SU-DHL-6 (cell line): Measurements from ENCODE around the gene PPP3CA.

Experiments used
- H2AFZ ChIP-seq: fragments of 200-600 bp; sonication (generic); 2 replicates; pipeline ENCODE4 v1.6.1; 2014; ENCODE audit warnings: low read depth, mild to moderate bottlenecking, moderate library complexity, mixed read lengths, antibody characterized with exemption, low read length; ENCODE audit not compliant: severe bottlenecking
- H3F3A ChIP-seq: fragments of 200-600 bp; shearing (Covaris generic); 2 replicates; pipeline ENCODE4 v1.6.0; 2016; ENCODE audit warnings: antibody characterized with exemption, mild to moderate bottlenecking; ENCODE audit not compliant: insufficient read depth
- H3K27ac ChIP-seq: fragments of 200-600 bp; sonication (generic); 2 replicates; pipeline ENCODE4 v1.5.1; 2016; ENCODE audit warnings: low read depth, mild to moderate bottlenecking, low read length, moderate library complexity, mixed read lengths
- H3K27me3 ChIP-seq: fragments of 200-600 bp; sonication (generic), shearing (Covaris generic); 2 replicates; pipeline ENCODE4 v1.6.0; 2014; ENCODE audit warnings: mild to moderate bottlenecking, low read length
- H3K36me3 ChIP-seq: fragments of 200-600 bp; sonication (generic); 2 replicates; pipeline ENCODE4 v1.6.1; 2014; ENCODE audit warnings: mild to moderate bottlenecking, low read length, mixed read lengths
- H3K4me2 ChIP-seq: fragments of 300-600, 200-600 bp; shearing (Covaris generic), sonication (generic); 2 replicates; pipeline ENCODE4 v1.6.0; 2014; ENCODE audit warnings: low read length, low read depth, mild to moderate bottlenecking; ENCODE audit not compliant: poor library complexity, severe bottlenecking
- H3K4me3 ChIP-seq: fragments of 200-600 bp; sonication (generic); 2 replicates; pipeline ENCODE4 v1.5.1; 2014; ENCODE audit warnings: antibody characterized with exemption, low read length, mild to moderate bottlenecking, mixed read lengths; ENCODE audit not compliant: insufficient read depth, poor library complexity, severe bottlenecking
- H3K79me2 ChIP-seq: fragments of 200-600 bp; sonication (generic); 2 replicates; pipeline ENCODE4 v1.6.1; 2014; ENCODE audit warnings: mild to moderate bottlenecking, low read length, moderate library complexity; ENCODE audit not compliant: insufficient read depth
- H3K9ac ChIP-seq: fragments of 200-600 bp; sonication (generic); 2 replicates; pipeline ENCODE4 v1.7.0; 2014; ENCODE audit warnings: mild to moderate bottlenecking, low read length
- H3K9me2 ChIP-seq: fragments of 200-600 bp; sonication (generic); replicated peaks from 2 replicates; pipeline ENCODE4 v1.6.1; 2014; ENCODE audit warnings: low read length; ENCODE audit not compliant: insufficient read depth
- H3K9me3 ChIP-seq: fragments of 200-600 bp; sonication (generic); 2 replicates; pipeline ENCODE4 v1.6.1; 2014; ENCODE audit warnings: low read length, mixed read lengths; ENCODE audit not compliant: insufficient read depth
- H4K20me1 ChIP-seq: fragments of 200-600 bp; sonication (generic); 2 replicates; pipeline ENCODE4 v1.6.1; 2014; ENCODE audit warnings: low read depth, mild to moderate bottlenecking, antibody characterized with exemption, low read length, moderate library complexity, mixed read lengths
- EZH2phosphoT487 ChIP-seq: fragments of 200-600 bp; sonication (generic), shearing (Covaris generic); conservative IDR thresholded peaks from 2 replicates; pipeline ENCODE4 v1.6.1; 2018; ENCODE audit warnings: mild to moderate bottlenecking, antibody characterized with exemption, low read length, moderate library complexity, mixed read lengths
- TF ChIP-seq, protein P1 (sequence below): fragments of 200-600 bp; sonication (generic); IDR thresholded peaks from one replicate; pipeline ENCODE4 v1.5.1; 2017; ENCODE audit warnings: antibody characterized with exemption, mild to moderate bottlenecking, low read length, moderate library complexity; ENCODE audit not compliant: insufficient read depth, poor library complexity, severe bottlenecking

PPP3CA gene

DNA sequence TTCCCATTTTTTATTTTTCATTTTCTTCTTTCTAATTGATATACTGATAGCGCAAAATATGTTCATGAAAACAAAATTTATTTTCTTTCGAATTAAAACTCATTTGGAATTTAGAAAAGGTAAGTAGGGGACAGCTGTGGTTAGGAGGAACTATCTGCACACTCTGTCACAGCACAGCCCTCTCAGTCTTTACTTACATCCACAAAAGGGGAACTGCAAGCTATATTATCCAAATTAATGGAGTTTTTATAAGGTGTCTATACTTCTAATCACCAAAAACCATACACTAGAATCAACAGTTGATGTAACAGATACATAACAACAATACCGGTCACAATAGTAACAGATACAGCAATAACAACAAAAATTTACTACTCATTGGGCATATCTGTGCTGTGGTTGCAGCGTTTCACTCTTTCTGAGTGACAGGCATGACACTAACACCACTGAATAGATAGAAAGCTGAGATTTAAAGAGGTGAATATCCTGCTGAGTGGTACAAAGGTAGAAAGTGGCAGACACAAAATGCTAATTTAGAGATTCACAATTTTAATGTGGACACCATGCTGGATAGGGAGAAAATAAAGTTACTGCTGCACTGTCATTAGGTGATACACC, 160.7 kb downstream of the PPP3CA start:
- Histone ChIP-seq H3K4me3 (no peak overlapping the region), H3K9ac (no peak overlapping the region), H3K9me3 (no peaks in the 10 kb centered on the region), H3K27ac (no peak overlapping the region), H3K4me2 (no peak overlapping the region), H3K79me2 (no peaks in the 10 kb centered on the region), H3K36me3 (no peaks in the 10 kb centered on the region), H3K27me3 (no peaks in the 10 kb centered on the region), H2AFZ (no peak overlapping the region), H3F3A (no peaks in the 10 kb centered on the region), H4K20me1 (no peaks in the 10 kb centered on the region), H3K9me2 (no peaks in the 10 kb centered on the region)
- TF ChIP-seq, protein P1, sequence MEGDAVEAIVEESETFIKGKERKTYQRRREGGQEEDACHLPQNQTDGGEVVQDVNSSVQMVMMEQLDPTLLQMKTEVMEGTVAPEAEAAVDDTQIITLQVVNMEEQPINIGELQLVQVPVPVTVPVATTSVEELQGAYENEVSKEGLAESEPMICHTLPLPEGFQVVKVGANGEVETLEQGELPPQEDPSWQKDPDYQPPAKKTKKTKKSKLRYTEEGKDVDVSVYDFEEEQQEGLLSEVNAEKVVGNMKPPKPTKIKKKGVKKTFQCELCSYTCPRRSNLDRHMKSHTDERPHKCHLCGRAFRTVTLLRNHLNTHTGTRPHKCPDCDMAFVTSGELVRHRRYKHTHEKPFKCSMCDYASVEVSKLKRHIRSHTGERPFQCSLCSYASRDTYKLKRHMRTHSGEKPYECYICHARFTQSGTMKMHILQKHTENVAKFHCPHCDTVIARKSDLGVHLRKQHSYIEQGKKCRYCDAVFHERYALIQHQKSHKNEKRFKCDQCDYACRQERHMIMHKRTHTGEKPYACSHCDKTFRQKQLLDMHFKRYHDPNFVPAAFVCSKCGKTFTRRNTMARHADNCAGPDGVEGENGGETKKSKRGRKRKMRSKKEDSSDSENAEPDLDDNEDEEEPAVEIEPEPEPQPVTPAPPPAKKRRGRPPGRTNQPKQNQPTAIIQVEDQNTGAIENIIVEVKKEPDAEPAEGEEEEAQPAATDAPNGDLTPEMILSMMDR: no peak
- TF ChIP-seq EZH2phosphoT487: no peak

DNA sequence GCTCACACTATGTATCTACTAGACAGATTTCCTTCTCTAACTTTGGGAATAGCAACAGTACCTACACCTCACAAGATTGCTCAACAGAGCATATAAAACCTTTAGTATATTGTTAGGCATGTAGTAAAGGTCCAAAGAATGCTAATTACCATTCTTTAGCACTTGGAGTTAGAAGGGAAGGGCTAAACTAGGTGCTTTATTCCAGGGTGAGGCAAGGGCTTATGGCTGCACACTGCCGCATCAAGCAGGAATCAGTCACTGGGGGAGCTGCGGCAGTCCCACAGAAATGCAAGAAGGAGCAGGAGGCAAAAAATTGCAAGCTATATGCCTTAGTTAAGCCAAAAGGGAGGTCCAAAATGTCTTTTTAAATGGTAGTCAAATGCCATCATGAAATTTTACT, 162.7 kb downstream of the PPP3CA start:
- Histone ChIP-seq H2AFZ (no peak overlapping the region), H3K27ac (no peak overlapping the region), H3F3A (no peaks in the 10 kb centered on the region), H3K79me2 (no peaks in the 10 kb centered on the region), H3K9me3 (no peaks in the 10 kb centered on the region), H3K9ac (no peak overlapping the region), H3K9me2 (no peaks in the 10 kb centered on the region), H3K27me3 (no peaks in the 10 kb centered on the region), H3K4me3 (no peak overlapping the region), H4K20me1 (no peaks in the 10 kb centered on the region), H3K36me3 (no peaks in the 10 kb centered on the region), H3K4me2 (no peak overlapping the region)
- TF ChIP-seq EZH2phosphoT487: no peak
- TF ChIP-seq, protein P1: no peak

DNA sequence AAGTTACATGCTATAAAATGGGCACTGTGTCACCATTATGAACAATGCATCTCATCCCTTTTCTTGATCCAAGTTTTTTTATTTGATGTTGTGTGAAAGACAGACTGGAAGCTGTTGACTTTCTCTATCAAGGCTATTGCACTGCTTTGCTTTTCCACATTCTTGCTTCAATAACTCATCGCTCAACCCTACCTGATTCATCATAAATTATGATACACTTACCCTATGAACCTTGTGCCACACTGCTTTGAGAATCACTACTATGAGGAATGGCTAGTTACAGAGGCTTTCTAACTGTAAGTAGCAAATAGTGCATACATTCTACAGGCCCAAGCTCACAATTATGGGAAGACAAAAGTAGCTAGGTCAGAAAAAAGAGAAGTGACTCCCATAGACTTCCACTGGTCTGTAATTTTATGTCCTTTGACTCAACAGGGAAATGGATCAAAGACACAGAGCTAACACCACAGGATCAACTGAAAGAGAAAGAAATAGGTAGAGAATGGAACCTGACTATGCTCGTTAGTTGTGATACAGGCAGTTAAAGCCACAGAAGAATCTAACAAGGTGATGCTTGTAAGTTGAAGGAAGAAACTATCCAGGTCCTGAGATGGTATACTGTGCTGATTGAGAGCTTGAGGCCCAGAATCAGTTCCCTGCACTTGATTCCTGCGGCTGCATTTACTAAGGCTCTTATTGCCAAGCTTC, 163.5 kb downstream of the PPP3CA start:
- Histone ChIP-seq H3K4me3 (no peak overlapping the region), H3K4me2 (no peak overlapping the region), H3K9ac (no peak overlapping the region), H3K9me2 (no peaks in the 10 kb centered on the region), H3K27me3 (no peaks in the 10 kb centered on the region), H3K9me3 (no peaks in the 10 kb centered on the region), H3K36me3 (no peaks in the 10 kb centered on the region), H2AFZ (no peak overlapping the region), H4K20me1 (no peaks in the 10 kb centered on the region), H3K79me2 (no peaks in the 10 kb centered on the region), H3K27ac (no peak overlapping the region), H3F3A (no peaks in the 10 kb centered on the region)
- TF ChIP-seq, protein P1: no peak
- TF ChIP-seq EZH2phosphoT487: no peak
